GM13976 (cell line): Measurements from ENCODE around the gene C1GALT1C1L.

Experiments used
- DNase-seq: peaks from one replicate; pipeline ENCODE4 v3.0.0; 2012; ENCODE audit warnings: low spot score
- in situ Hi-C: fragments of 300-500 bp; cut with MboI; formaldehyde crosslinking; loops from one replicate; pipeline ENCODE4 v1.12.0; 2022; ENCODE audit warnings: low sequenced_read_pairs, mixed read lengths, inconsistent platforms; ENCODE audit not compliant: unreplicated experiment
- TF ChIP-seq, protein P1 (sequence below): IDR thresholded peaks from 2 replicates; pipeline ENCODE4 v1.5.1; 2012; ENCODE audit warnings: borderline replicate concordance, mild to moderate bottlenecking; ENCODE audit not compliant: insufficient read depth; ENCODE audit errors: extremely low read depth, missing control alignments, control extremely low read depth

C1GALT1C1L gene

DNA sequence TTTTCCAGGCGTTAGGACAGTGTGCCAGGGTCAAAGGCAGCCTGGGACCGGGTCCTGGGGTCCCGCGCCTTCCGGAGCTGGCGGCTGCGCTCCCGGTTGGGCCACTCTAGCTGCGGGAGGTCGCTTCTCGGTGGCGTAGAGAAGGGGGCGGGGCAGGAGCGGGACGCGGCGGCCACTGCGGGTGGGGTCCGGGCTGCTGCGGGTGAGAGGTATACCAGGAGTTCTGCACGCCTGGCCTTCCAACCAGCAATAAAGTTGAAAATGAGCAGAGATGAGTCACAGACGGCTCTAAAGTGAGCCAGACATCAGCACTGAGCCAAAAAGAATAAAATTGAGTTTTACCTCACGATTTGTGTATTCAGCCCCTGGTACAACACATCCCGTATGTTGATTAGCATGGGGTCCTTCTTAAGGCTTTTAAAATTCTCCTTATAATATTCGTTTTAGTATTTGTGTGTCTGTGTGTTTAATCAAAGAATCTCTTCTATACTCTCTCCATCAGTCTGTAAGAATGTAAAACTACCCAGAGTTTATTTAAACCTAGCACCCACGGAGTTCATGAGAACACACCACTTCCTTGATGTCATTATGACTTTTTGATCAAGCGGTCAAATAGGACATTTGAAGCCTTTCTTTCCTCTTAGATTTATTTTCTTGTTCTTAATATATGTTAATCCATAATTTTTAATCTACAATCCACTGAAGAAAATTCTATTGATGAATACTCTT is at the start of gene C1GALT1C1L:
Gene C1GALT1C1L, minus strand, starts transcription at position 108 of the 729 bp plus-strand sequence. Its CDS starts 107 bp downstream, at position 1.
- DNase-seq, result peak; percentile 22
- TF ChIP-seq, protein P1, sequence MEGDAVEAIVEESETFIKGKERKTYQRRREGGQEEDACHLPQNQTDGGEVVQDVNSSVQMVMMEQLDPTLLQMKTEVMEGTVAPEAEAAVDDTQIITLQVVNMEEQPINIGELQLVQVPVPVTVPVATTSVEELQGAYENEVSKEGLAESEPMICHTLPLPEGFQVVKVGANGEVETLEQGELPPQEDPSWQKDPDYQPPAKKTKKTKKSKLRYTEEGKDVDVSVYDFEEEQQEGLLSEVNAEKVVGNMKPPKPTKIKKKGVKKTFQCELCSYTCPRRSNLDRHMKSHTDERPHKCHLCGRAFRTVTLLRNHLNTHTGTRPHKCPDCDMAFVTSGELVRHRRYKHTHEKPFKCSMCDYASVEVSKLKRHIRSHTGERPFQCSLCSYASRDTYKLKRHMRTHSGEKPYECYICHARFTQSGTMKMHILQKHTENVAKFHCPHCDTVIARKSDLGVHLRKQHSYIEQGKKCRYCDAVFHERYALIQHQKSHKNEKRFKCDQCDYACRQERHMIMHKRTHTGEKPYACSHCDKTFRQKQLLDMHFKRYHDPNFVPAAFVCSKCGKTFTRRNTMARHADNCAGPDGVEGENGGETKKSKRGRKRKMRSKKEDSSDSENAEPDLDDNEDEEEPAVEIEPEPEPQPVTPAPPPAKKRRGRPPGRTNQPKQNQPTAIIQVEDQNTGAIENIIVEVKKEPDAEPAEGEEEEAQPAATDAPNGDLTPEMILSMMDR, result no peak
- in situ Hi-C loops, result no loop called here

DNA sequence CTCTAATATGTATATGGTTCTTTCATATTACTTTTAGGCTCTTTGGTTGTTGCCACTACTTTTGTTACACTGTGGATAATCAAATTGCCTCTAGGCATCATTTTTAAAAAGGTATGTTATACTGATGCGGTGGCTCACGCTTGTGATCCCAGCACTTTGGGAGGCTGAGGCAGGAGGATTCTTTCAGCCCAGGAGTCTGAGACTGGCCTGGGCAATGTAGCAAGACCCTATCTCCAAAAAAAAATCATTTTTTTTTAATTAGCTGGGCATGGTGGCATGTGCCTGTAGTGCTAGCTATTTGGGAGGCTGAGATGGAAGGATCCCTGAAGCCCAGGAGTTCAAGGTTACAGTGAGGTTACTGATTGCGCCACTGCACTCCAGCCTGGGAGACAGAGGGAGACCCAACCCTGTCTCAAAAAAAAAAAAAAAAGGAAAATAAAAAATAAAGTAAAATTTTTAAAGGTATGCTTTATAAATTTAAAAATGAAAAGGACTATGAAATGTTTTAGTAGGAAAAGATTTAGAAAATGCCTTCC is 49.5 kb upstream of the C1GALT1C1L start:
- DNase-seq, result no peak
- TF ChIP-seq, protein P1, result no peak
- in situ Hi-C loops, result no loop called here

DNA sequence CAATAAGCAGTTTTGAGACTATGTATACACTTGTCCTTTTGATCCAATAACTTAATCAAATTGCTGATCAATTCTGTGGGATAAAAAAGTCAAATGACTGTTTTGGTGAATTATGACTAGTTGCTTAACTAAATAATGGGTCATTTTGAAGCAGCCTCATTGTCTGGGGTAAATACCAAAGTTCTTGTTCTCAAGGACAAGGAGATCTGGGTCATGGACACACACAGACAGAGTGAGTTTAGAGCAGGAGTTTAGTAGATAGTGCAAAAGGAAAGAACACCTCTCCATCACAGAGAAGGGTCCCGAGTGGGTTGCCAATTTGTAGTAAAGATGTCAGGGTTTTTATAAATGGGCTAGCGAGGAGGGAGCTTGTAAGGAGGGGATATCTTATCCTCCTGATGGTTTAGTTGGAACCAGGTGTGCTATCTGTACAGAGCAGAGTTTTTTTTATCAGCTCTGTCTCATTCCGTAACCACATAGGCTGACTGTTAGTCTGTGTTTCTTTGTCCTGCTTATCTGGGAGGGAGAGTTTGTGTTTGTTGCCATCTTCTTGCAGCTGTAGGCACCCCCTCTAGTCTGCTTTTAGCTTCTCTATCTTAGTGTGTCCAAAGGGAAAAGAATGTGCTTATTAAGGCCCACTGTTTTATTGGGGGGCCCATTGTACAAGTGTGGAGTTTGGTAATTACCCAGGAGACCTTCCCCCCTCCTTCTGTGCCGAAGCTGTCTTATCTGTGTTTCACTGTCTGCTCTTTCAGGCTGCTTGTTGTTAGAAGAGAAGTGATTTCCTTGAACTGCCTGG is 48.7 kb upstream of the C1GALT1C1L start:
- DNase-seq, result no peak
- in situ Hi-C loops, result no loop called here
- TF ChIP-seq, protein P1, result no peak

DNA sequence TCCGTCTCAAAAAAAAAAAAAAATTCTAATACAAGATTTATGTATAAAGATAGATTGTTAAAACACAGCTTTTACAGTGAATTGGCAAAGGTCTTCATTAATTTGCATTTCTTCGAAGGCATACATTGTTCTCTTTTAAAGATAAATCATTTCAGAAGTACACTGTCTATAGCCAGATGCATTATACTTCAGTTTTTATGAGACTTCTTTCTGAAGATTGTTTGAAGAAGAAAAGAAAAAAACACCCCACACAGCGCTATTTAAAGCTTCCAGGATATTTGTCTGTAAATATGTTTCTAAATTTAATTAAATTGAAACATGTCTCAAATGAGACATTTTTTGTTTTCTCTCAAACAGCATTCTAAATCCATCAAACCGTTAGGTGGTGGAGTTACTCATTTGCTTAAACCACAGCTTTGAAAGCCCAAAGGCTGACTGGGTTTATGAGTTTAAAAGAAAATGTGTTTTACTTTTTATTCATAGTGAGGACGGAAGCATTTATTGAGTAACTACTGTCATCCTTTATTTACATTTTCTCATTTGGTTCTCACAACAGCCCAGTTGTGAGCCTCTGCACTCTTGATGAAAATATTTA is 42.4 kb upstream of the C1GALT1C1L start:
- no peak for DNase-seq
- TF ChIP-seq, protein P1, result no peak
- in situ Hi-C loops, result no loop called here

DNA sequence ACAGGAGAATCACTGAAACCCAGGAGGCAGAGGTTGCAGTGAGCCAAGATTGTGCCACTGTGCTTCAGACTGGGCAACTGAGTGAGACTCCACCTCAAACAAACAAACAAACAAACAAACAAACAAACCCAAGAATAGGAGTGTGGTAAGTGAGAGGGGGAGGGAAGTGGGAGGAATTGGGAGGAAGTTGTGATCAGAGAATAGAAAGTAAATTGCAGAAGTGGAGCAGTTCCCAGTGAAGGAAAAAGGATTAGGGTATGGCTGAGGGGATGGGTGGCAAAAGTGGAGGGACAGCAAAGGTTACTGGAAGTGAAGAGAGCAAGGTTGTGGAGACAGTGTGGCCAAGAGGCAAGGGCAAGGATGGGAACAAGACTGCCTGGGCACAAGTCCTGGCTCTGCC is 41.1 kb upstream of the C1GALT1C1L start:
- no peak for DNase-seq
- in situ Hi-C loops, result no loop called here
- TF ChIP-seq, protein P1, result no peak

DNA sequence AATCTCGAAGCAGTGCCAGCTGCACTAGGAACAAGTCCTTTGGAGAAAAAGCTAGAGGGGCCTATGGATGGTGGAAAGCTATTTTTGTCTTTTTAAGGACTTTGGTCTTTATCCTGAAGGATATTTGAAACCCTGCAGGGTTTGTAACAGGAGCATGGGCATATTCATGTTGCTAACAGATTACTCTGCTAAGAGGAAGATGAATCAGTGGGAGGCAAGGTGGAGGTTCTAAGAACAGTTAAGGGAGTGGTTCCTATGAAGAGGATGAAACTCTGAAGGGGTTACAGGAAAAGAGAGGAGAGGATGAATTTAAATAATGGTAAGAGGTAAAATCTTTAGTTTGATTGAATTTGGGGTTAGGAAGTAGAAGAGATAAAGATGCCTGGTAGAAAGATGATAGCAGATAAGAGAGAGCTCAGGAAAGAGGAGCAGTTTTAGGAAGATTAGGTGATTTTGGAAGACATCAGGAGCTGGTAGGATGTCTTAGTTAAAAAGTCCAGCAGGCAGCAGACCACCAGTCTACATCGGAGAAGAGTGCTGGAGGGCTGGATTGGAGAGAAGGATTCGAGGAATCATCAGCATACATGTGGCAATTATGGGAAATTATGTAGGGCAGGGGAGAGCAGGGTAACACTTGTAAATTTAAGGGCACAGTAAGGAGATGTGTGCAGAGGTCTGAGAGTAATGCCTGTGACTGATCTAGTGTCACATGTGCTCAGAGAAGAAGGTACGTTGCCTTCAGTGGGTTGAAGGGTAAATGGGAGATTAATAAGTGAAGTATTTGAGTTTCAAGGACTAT is 39.3 kb upstream of the C1GALT1C1L start:
- TF ChIP-seq, protein P1, result no peak
- no peak for DNase-seq
- in situ Hi-C loops, result no loop called here
